GM19239 (cell line): Measurements from ENCODE around the gene LIPH.
"Not testable (repeated sequence)": the region's sequence is repeated elsewhere in the genome, so short reads cannot be mapped to it uniquely, and the experiment has no call there.

Experiments used
- DNase-seq: peaks from one replicate; pipeline ENCODE4 v3.0.0; 2011; ENCODE audit warnings: low spot score; ENCODE audit not compliant: insufficient read length
- FAIRE-seq: peaks from 2 replicates; lab custom pipeline; 2011; peaks lifted over from hg19 to GRCh38; lab: Jason Lieb, UNC

The LIPH gene

GRCh38 chr3:185552358-185552877 is at the start of gene LIPH:
Gene LIPH (minus strand): TSS chr3:185552588. CDS start chr3:185552471, 117 bp downstream.
- FAIRE-seq = peak; percentile 78
- DNase-seq = peak; percentile 40

DNA sequence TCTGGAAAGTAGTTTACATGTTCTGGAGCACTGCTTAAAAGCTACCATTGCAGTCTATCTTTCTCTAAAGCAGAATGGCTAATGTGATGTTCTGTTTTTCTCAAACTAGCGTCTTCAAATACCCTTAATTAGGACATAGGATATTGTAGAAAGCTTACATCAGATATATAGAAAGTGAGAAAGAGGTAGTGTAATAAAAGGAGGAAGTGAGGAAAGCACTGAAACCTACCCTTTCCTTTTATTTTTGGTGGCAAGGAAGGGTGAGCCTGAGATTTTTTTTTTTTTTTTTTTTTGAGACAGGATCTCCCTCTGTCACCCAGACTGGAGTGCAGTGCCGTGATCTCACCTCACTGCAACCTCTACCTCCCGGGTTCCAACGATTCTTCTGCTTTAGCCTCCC is 43.1 kb upstream of the LIPH start:
- FAIRE-seq = no peak
- no peak for DNase-seq

DNA sequence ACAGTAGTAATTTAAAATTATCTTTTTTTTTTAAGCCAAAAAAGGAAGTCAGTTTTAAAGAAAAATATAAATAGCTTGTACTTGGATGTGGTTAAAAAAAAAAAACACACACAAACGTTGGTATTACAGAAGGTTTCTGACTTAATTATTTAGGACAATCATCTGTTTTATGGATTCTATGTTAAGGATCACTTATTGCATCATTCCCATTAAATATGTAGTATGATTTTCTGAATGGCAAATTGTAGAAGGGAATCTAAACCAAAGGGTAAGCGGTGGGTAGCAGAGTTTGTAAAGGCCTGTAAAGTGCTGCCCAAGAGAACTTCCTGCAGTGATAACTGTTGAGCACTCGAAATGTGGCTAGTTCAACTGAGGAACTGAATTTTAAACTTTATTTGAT is 41.7 kb upstream of the LIPH start:
- DNase-seq (no peak), FAIRE-seq (no peak)

DNA sequence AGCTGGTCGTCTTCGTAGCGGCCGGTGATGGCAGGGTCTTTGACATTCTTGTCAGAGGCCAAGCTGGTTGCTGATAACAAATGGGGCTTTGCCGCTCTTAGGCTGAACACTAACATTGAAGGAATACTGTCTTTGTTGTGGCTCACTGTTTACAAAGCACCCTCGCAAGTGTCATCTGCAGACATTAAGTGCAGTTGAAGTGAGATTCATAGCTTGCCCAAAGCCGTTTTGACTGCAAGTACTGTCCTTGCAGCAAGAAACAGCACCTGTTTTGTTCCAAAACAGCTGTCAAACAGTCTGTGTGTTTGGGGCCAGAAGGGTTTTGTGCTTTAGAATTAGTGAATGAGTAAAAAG is 34.3 kb upstream of the LIPH start:
- FAIRE-seq (no peak), DNase-seq (no peak)

DNA sequence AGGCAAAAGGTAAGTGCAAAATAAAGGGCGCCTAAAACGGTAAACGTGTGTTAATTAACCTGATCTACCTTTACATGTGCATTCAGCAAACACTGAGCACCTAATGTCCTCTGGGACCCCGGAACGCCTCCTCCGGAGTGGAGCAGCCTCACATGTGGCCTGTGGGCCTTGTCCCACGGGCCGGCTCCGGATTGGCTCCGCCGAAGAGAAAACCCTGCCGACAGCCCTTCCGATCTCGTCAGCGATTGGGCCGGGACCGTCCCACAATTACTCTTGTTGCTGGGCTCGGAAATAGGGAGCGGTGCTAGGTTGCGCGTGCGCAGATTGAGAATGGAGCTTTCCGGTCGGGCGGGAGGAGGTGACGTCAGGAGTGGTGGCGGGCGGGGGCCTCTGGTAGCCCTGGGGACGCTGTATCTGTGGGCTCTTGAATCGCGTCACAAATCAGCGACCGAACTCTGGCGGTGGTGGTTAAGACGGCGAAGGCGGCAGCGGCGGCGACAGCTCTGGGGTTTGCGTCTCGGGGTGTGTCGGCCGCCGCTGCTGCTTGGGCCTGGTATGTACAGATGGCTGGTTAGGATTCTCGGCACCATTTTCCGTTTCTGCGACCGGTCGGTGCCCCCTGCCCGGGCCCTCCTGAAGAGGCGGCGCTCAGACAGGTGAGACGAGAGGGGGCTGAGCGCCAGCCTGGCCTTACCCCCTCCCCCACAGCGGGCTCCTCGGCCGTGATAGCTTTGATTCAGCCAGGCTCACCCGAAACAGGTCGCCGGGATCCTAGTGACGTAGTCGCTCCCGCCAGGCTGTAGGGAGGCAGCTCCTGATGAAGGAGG is 33.7 kb upstream of the LIPH start, which contains the start of gene SENP2:
SENP2 (plus strand) TSS at position 437 of the 827 bp plus-strand sequence; CDS start at position 556, 119 bp downstream.
- peak; percentile 97 for FAIRE-seq

GRCh38 chr3:185585518-185585858 is 33.1 kb upstream of the LIPH start:
- no peak for DNase-seq
- peak; percentile 26 for FAIRE-seq

More for the DNA sequence above, 33.7 kb upstream of the LIPH start, which contains the start of gene SENP2:
- DNase-seq = peak; percentile 85

DNA sequence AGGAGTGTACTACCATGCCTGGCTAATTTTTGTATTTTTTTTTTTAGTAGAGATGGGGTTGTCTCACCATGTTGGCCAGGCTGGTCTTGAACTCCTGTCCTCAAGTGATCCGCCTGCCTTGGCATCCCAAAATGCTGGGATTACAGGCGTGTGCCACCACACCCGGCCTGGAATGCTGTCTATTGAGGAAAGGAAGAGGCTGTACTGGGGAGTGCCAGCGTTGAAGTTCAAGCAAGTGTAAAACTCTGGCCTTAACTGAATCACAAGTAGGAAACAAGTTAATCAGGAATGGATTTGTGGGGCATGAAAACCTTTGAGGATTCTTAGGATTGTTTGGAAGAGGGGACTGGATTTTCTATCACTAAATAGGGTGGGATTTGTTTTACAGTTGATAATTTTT is 32.3 kb upstream of the LIPH start:
- DNase-seq = no peak
- no peak for FAIRE-seq

DNA sequence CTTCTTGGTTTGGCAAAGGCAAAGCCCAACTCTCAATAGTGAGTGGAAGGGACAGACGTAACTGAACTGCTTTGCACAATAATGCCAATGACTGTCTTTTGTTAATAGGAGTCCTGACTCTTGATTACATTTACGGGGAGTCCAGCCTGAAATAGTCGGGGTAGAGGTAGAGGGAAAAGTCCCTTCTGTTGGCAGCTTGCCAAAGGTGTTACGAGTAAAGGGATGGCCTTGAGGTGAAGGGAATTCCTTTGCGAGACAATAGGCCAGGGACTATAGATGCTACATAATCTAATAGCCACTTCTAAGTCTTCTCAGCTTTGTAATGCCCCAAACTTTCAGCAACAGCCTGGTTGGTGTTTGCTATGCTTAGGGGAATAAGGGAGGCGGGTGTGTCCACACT is 31.5 kb upstream of the LIPH start:
- no peak for DNase-seq

GRCh38 chr3:185582871-185583270 is 30.5 kb upstream of the LIPH start:
- DNase-seq (peak; percentile 37), FAIRE-seq (peak; percentile 55)

More for the DNA sequence above, 31.5 kb upstream of the LIPH start:
- no peak for FAIRE-seq

GRCh38 chr3:185582236-185582635 is 29.8 kb upstream of the LIPH start:
- no peak for FAIRE-seq

GRCh38 chr3:185575108-185575869 is 22.9 kb upstream of the LIPH start:
- DNase-seq = not testable (repeated sequence)
- FAIRE-seq = peak; percentile 98

More at GRCh38 chr3:185582236-185582635, 29.8 kb upstream of the LIPH start:
- DNase-seq = no peak

DNA sequence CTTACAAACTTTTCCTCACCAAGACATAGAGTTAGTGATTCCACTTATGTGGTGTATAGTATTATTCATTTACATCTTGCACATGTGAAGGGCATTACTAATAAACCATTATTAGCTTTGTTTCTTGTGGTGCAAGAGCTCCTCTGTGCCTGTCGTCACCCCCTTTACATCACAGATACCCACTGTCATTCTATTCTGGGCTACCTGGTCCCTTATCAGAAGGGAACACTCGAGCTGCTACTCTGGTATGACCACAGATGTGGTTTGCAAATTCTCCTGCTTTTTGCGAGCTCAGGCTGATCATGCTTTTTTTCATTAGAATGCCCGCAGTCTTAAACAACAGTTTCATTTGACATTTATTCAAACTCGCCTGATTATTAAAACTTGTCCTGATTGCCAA is 19.8 kb upstream of the LIPH start:
- no peak for DNase-seq
- no peak for FAIRE-seq

DNA sequence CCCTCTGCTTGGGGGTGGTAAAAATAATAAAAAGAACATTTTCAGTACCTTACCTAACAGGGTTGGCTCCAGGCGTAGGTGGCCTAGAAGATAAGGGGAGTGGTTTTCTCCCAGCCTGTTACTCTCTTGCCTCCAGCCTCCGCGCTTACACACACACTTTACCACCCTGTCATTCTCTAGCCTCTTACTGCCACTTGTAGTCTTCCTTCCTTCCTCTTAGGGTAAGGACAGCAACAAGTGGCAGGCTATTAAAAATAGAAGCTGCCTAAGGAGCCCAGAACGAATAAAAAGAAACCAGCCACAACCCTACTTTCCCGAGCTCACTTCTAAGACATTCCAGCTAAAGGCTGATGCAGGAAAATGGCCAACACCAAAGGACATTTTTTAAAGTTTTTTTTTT is 9.6 kb upstream of the LIPH start:
- FAIRE-seq = no peak

DNA sequence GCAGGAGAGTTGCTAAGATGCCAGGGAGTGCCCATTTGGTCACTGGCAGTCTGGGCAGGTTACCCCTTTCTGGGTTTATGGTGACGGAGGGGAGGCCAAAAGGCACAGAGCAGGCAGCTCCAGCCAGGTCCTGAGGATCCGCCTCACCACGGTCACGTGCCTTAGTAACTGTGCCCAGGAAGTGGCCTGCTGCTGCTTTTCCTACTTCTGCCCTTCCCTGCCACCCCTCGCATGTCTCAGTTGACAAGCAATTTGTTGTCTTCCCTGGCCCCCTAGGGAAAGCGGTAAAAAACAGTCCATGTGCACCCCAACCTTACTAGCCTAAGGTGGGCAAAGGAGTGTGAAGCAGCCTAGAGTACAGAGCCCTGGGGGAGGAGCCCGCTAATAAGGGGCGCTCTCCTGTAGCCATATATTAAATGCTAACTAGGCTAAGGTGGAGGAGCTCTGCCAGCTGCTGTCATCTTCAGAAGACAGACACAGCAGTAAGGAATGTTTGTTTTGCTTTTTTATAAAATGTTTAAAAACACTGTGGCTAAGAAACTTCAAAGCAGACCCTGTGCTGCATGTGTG is 9.1 kb upstream of the LIPH start:
- DNase-seq (no peak), FAIRE-seq (no peak)

More for the DNA sequence above, 9.6 kb upstream of the LIPH start:
- DNase-seq = no peak

- FAIRE-seq (no peak), DNase-seq (no peak)
These were observed 8.3 kb upstream of the LIPH start for GRCh38 chr3:185560676-185561075.

GRCh38 chr3:185559706-185560090 is 7.3 kb upstream of the LIPH start:
- no peak for DNase-seq
- no peak for FAIRE-seq

GRCh38 chr3:185558395-185558794 is 6.0 kb upstream of the LIPH start:
- peak; percentile 62 for FAIRE-seq
- no peak for DNase-seq

- not testable (repeated sequence) for DNase-seq, FAIRE-seq
These were observed 4.3 kb upstream of the LIPH start for GRCh38 chr3:185556640-185557039.

- no peak for FAIRE-seq
- DNase-seq = no peak
These were observed 3.5 kb upstream of the LIPH start for GRCh38 chr3:185555860-185556347.

DNA sequence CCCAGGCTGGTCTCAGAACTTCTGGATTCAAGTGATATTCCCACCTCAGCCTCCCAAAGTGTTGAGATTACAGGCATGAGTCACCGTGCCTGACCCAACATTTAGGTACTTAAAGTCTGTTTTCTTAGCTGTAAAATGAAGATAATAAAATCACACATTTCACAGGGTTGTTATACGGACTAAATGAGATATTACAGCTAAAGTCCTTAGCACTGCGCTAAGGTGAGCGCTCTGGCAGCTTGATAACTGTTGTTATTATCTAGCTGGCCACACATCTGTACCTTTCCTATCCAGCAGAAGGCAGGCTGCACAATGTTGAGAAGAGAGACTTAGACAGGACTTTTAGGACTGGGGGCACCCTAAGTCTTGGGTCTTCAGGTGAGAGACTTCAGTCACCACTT is 2.7 kb upstream of the LIPH start:
- DNase-seq (no peak), FAIRE-seq (no peak)
